Esophagus (tissue), 2 donors: Measurements from ENCODE around the gene PELI3. TPM values are rescaled to one million over a fixed set of nuclear protein-coding genes. Genes with fewer than 3 reads are reported as not detected.

Experiments
- H3K27ac ChIP-seq, 2 donors: one replicate each; pipeline ENCODE4 v1.5.1; 2013; ENCODE audit warnings: low read depth in 2 of 2, mild to moderate bottlenecking in 2 of 2, inconsistent platforms in 1 of 2, low read length in 1 of 2, moderate library complexity in 1 of 2
- H3K27me3 ChIP-seq, 2 donors: one replicate each; pipeline ENCODE4 v1.6.1; 2013; ENCODE audit warnings: low read length in 2 of 2, control low read depth in 1 of 2, mild to moderate bottlenecking in 1 of 2; ENCODE audit not compliant: insufficient read depth in 2 of 2, control insufficient read depth in 1 of 2
- H3K36me3 ChIP-seq, 2 donors: one replicate each; pipeline ENCODE4 v1.6.1; 2013; ENCODE audit warnings: low read length in 1 of 2; ENCODE audit not compliant: control insufficient read depth in 2 of 2, insufficient read depth in 2 of 2
- H3K4me1 ChIP-seq, 2 donors: one replicate each; pipeline ENCODE4 v1.6.1; 2013; ENCODE audit warnings: low read length in 1 of 2; ENCODE audit not compliant: control insufficient read depth in 2 of 2, insufficient read depth in 2 of 2
- H3K4me3 ChIP-seq, 2 donors: one replicate each; pipeline ENCODE4 v1.5.1; 2013; ENCODE audit warnings: low read length in 2 of 2, mild to moderate bottlenecking in 2 of 2, low read depth in 1 of 2, moderate library complexity in 1 of 2
- H3K9me3 ChIP-seq, 2 donors: one replicate each; pipeline ENCODE4 v1.6.1; 2013; ENCODE audit warnings: mild to moderate bottlenecking in 2 of 2, low read depth in 1 of 2, low read length in 1 of 2, moderate library complexity in 1 of 2; ENCODE audit not compliant: control insufficient read depth in 2 of 2, insufficient read depth in 1 of 2
- WGBS, 2 donors: extraction: QIAGEN DNeasy Blood & Tissue Kit; methylation state at CpG; one replicate each; pipeline ENCODE4 v1.1.7; 2013; 5-methylcytosine and 5-hydroxymethylcytosine counted together
- polyA plus RNA-seq, 2 donors: library from polyadenylated mRNA; stranded (reverse); fragments of 200-250 nt; gene quantifications; one replicate each; pipeline ENCODE4 v1.2.3, GENCODE V29; 2013
- donor health status: healthy with polysubstance abuse.
- donor health status: Bipolar disorder and iron deficiency.

Gene PELI3
- polyA plus RNA-seq, 2 donors: 5.5 to 7.8 TPM

DNA sequence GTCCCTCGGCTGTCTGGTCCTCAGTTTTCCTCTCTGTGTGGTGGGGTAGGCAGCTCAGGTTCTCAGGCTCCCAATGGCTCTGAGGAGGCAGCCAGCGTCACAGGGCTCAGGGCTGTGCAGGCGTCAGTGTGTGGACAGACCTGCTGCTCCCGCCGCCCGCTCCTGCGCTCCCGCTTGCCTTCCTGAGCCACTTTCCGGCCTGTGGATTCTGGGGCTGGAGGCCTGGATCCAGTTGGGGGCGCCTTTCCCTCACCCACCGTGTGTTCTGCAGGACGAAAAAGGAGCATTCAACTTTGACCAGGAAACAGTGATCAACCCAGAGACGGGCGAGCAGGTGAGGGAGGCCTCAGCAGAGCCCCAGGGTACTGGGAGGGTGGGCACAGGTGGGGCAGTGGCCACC lies 28.2 kb downstream of the PELI3 start:
- H3K36me3 ChIP-seq: peaks cover 7 to 22% of the 10 kb centered on the region in 2 donors
- H3K4me1 ChIP-seq: no peaks in the 10 kb centered on the region
- 89 to 91% methylated on average over 14 of the region's 14 CpGs for WGBS, 2 donors
- no peak overlapping the region for H3K27ac ChIP-seq
- H3K27me3 ChIP-seq: no peaks in the 10 kb centered on the region
- no peaks in the 10 kb centered on the region for H3K9me3 ChIP-seq
- H3K4me3 ChIP-seq: no peak overlapping the region

DNA sequence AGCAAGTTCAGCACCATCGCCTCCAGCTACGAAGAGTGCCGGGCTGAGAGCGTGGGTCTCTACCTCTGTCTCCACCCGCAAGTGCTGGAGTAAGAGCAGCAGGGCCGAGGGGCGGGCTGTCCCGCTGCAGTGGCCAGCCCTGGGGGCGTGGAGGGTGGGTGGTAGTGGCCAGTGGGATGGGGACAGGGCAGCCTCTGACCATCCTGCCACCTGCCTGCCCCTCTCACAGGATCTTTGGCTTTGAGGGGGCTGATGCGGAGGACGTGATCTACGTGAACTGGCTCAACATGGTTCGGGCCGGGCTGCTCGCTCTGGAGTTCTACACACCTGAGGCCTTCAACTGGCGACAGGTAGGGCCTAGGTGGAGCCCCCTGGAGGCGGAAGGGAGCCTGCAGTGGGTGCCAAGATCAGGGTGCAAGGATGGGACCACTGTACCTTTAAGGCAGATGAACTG lies 28.7 kb downstream of the PELI3 start:
- Histone ChIP-seq H3K4me1 (no peaks in the 10 kb centered on the region), H3K9me3 (no peaks in the 10 kb centered on the region), H3K36me3 (peaks cover 7 to 22% of the 10 kb centered on the region in 2 donors), H3K4me3 (no peak overlapping the region), H3K27ac (no peak overlapping the region), H3K27me3 (no peaks in the 10 kb centered on the region)
- WGBS, 2 donors: 93 to 96% methylated on average over 17 of the region's 17 CpGs

DNA sequence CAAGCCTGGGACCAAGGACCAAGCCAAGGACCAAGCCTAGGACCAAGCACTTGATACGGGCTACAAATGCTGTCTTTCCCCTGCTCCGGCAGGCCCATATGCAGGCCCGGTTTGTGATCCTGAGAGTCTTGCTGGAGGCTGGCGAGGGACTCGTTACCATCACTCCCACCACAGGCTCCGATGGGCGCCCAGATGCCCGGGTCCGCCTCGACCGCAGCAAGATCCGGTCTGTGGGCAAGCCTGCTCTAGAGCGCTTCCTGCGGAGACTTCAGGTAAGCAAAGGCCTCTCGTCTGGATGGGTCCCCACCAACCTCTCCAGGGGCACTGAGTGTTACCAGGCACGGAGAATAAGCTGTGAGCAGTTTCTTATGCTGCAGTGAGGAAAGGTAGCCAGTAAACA lies 30.5 kb downstream of the PELI3 start:
- H3K4me3 ChIP-seq: no peak overlapping the region
- H3K4me1 ChIP-seq: no peaks in the 10 kb centered on the region
- no peak overlapping the region for H3K27ac ChIP-seq
- no peaks in the 10 kb centered on the region for H3K9me3 ChIP-seq
- peaks cover 7 to 22% of the 10 kb centered on the region in 2 donors for H3K36me3 ChIP-seq
- H3K27me3 ChIP-seq: no peaks in the 10 kb centered on the region
- WGBS, 2 donors: 97 to 99% methylated on average over 16 of the region's 16 CpGs

DNA sequence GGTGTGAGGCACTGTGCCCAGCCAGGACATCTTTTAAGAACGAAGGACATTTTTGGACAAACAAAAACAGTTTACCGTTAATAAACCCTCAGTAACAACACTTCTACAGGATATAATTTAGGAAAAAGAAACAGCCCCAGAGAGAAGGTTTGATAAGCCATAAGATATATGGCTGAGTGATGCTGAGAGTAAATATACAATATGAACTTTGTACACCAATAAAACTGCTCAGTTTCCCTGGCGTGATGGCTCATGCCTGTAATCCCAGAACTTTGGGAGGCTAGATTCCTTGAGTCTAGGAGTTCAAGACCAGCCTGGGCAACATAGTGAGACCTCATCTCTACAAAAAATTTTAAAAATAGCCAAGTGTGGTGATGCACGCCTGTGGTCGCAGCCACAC lies 31.8 kb downstream of the PELI3 start:
- Histone ChIP-seq H3K9me3 (no peaks in the 10 kb centered on the region), H3K4me3 (no peak overlapping the region), H3K4me1 (no peaks in the 10 kb centered on the region), H3K36me3 (peaks cover 4 to 10% of the 10 kb centered on the region in 2 donors), H3K27ac (no peak overlapping the region), H3K27me3 (no peaks in the 10 kb centered on the region)
- 92 to 96% methylated on average over 5 of the region's 5 CpGs for WGBS, 2 donors

DNA sequence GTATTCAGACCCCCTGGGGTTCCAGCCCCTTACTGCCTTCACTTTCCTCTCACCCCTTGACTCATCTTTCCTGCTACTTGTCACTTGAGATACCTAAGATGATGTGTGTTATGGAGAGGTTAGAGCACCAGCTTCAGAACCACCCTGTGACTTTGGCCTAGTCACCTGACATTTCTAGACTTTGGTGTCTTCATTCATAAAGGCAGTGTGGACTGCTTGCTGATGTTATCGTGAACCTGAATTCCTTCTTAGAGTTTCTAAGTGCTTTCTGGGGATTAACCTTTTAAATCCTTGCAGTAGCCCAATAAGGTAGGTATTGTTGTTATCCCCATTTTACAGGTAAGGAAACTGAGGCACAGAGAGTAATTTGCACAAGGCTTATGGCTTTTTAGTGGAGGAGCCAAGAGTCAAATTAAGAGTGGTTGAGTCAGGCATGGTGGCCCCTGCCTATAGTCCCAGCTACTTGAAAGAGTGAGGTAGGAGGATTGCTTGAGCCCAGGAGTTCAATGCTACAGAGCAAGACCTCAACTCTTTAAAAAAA lies 38.6 kb downstream of the PELI3 start:
- Histone ChIP-seq H3K9me3 (no peaks in the 10 kb centered on the region), H3K4me3 (no peak overlapping the region), H3K27ac (no peak overlapping the region), H3K36me3 (peaks cover 0 to 11% of the 10 kb centered on the region in 2 donors), H3K4me1 (no peaks in the 10 kb centered on the region), H3K27me3 (no peaks in the 10 kb centered on the region)
- 32 to 97% methylated on average over 1 of the region's 1 CpG for WGBS, 2 donors

DNA sequence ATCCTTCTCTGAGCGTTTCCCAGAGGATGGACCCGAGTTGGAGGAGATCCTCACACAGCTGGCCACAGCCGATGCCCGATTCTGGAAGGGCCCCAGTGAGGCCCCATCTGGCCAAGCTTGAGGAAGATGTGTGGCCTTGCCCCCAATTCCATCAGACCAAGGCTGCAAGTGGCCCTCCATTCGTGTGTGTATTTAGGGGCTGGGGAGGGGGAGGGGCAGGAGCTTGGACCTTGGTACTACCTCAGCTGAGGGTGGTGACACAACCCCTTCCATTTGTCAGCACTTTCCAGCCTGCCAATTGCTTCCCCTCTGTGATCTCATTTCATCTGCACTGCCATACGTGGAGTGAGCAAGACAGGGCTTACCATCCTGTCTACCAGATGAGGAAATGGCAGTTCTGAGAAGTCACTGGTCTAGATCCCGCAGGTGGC lies 42.4 kb downstream of the PELI3 start:
- 76 to 78% methylated on average over 7 of the region's 7 CpGs for WGBS, 2 donors
- Histone ChIP-seq H3K27ac (no peak overlapping the region), H3K36me3 (peaks cover 1 to 11% of the 10 kb centered on the region in 2 donors), H3K9me3 (no peaks in the 10 kb centered on the region), H3K27me3 (no peaks in the 10 kb centered on the region), H3K4me1 (peaks cover 0 to 2% of the 10 kb centered on the region in 2 donors), H3K4me3 (no peak overlapping the region)

DNA sequence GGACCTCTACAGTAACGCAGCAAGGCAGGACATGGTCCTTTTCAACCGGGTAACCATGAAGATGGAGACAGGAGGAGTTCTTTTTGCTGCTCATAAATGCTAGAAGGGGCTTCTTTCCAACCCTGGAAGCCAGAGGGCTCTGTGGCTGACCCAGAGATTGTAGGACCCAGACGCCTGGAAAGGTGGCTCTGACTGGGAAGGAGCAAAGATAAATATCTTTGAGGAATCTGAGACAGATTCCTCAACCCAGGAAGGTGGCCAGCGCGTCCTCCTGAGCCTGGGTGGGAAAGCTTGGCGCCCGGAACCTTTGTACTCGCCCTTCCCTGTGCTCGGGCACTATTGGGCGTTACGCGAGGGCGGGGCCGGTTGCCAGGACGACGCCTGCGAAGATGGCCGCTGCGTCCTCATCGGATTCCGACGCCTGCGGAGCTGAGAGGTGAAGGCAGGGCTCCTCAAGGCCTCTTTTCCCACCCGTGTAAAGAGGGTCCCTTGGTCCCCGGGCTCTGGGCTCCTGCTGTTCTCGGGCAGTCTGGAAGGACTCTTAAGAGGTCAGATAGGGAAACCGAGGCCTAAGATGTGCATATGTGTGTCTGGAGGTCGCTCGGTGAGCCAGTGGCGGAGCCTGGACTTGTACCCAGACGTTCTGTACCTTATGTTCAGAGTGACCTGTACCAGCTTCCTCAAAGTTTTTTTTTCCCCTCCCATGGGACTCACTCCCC lies 43.7 kb downstream of the PELI3 start, which contains the start of gene BBS1:
Gene BBS1, plus strand, starts transcription at position 365 of the 719 bp plus-strand sequence. Its CDS starts 25 bp downstream, at position 390.
- H3K36me3 ChIP-seq: peaks cover 2 to 3% of the 10 kb centered on the region in 2 donors
- H3K4me1 ChIP-seq: peaks cover 0 to 2% of the 10 kb centered on the region in 2 donors
- 1 to 2% methylated on average over 31 of the region's 31 CpGs for WGBS, 2 donors
- no peaks in the 10 kb centered on the region for H3K9me3 ChIP-seq
- H3K4me3 ChIP-seq: peak within 1 kb of the TSS; percentile 59 to 79
- no peaks in the 10 kb centered on the region for H3K27me3 ChIP-seq
- peak within 1 kb of the TSS; percentile 5 to 51 for H3K27ac ChIP-seq

DNA sequence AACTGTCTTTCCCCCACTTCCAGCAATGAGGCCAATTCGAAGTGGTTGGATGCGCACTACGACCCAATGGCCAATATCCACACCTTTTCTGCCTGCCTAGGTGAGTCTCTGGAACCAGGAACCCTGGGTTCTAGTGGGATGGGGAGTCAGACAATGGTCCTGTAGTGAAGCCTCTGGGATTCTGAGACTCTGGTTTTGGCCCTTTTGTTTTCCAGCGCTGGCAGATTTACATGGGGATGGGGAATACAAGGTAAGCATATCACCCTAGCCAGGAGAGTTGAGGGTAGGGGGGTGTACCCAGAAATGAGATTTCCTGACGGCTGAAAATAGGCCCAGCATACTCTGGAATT lies 44.3 kb downstream of the PELI3 start:
- H3K4me3 ChIP-seq: peak overlapping the region; percentile 59 to 79
- H3K27ac ChIP-seq: peak overlapping the region in 1 of 2 donors; percentile 22
- H3K9me3 ChIP-seq: no peaks in the 10 kb centered on the region
- peaks cover 0 to 2% of the 10 kb centered on the region in 2 donors for H3K4me1 ChIP-seq
- peaks cover 2 to 3% of the 10 kb centered on the region in 2 donors for H3K36me3 ChIP-seq
- no peaks in the 10 kb centered on the region for H3K27me3 ChIP-seq
- WGBS, 2 donors: 5 to 9% methylated on average over 5 of the region's 5 CpGs

DNA sequence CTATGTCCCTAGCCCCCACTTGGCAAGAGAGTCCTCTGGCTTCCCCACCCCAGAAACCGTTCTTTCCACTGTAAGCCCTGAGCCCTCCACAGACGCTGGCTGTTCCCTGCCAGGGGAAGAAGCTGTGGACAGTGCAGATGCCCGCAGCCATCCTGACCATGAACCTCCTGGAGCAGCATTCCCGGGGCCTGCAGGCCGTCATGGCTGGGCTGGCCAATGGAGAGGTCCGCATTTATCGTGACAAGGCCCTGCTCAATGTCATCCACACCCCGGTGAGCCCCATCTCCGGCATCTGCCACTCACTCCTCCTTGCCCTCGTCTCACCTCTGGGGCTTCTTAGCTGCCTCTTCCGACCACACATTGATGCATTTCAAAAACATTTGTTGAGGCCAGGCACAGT lies 56.9 kb downstream of the PELI3 start:
- peaks cover 8 to 19% of the 10 kb centered on the region in 2 donors for H3K36me3 ChIP-seq
- no peak overlapping the region for H3K4me3 ChIP-seq
- no peaks in the 10 kb centered on the region for H3K27me3 ChIP-seq
- no peak overlapping the region for H3K27ac ChIP-seq
- H3K4me1 ChIP-seq: no peaks in the 10 kb centered on the region
- H3K9me3 ChIP-seq: no peaks in the 10 kb centered on the region
- WGBS, 2 donors: 91 to 95% methylated on average over 11 of the region's 11 CpGs
